K562 (cell line): ENCODE results near the gene DIAPH3. TPM values are rescaled to one million over a fixed set of nuclear protein-coding genes. Genes with fewer than 3 reads are reported as not detected.

Experiments used
- ATAC-seq: fragments of 200-7000 bp; cut with Tn5 transposase; 3 replicates; pipeline ENCODE4 v1.9.1; 2020; ENCODE audit warnings: moderate library complexity
- BruUV-seq: library from RNA; stranded (reverse); fragments of 400-500 nt; replicated peaks from 2 replicates; lab custom pipeline; 2021; lab: Mats Ljungman, UMichigan
- CTCF ChIA-PET: fragments of 300-600 bp; formaldehyde crosslinking; extraction: SDS; loops from one replicate; lab custom pipeline; 2021; ENCODE audit warnings: low intra/inter-chr PET ratio; lab: Yijun Ruan, JAX
- POLR2A ChIA-PET: fragments of 300-600, 350-650 bp; sonication (Branson Sonifier 250); formaldehyde crosslinking; extraction: SDS; loops from one replicate; lab custom pipeline; 2021; ENCODE audit warnings: antibody characterized with exemption, inconsistent platforms; lab: Yijun Ruan, JAX
- DNase-seq, 4 experiments: peaks; one replicate each; pipeline versions ENCODE4 v3.0.0 to v3.0.0-alpha.2; 2011 to 2018; ENCODE audit warnings: low spot score in 3 of 4, mixed read lengths in 3 of 4; ENCODE audit errors: extremely low read depth in 1 of 4
- FAIRE-seq: peaks from 2 replicates; lab custom pipeline; 2011; peaks lifted over from hg19 to GRCh38; lab: Jason Lieb, UNC
- H2AFZ ChIP-seq: 2 replicates; pipeline ENCODE4 v1.6.0; 2011; ENCODE audit warnings: low read depth, low read length, control low read depth, inconsistent platforms
- H3K27ac ChIP-seq: fragments of 200-600 bp; 3 replicates; pipeline ENCODE4 v1.8.0; 2011; ENCODE audit warnings: low read depth, mild to moderate bottlenecking, control low read depth, inconsistent platforms, low read length, moderate library complexity, mixed read lengths; ENCODE audit errors: extremely low read depth
- H3K27me3 ChIP-seq, 2 experiments: fragments of 300-600 bp in 1 of 2; 2 replicates in 1 of 2; 3 replicates in 1 of 2; pipeline versions ENCODE4 v1.6.0 to v1.8.0; 2011; ENCODE audit warnings: inconsistent platforms in 2 of 2, low read length in 2 of 2, mild to moderate bottlenecking in 1 of 2, mixed read lengths in 1 of 2, moderate library complexity in 1 of 2; ENCODE audit not compliant: control insufficient read depth in 2 of 2, insufficient read depth in 2 of 2
- H3K36me3 ChIP-seq: fragments of 300-600 bp; 3 replicates; pipeline ENCODE4 v1.8.0; 2011; ENCODE audit warnings: mild to moderate bottlenecking, low read length, inconsistent platforms; ENCODE audit not compliant: control insufficient read depth, insufficient read depth
- H3K4me1 ChIP-seq, 2 experiments: fragments of 200-600 bp in 1 of 2; replicated peaks in 1 of 2; 2 replicates in 1 of 2; 3 replicates in 1 of 2; pipeline versions ENCODE4 v1.5.1 to v1.8.0; 2011; ENCODE audit warnings: inconsistent platforms in 2 of 2, low read length in 2 of 2, mild to moderate bottlenecking in 1 of 2, mixed read lengths in 1 of 2, moderate library complexity in 1 of 2; ENCODE audit not compliant: control insufficient read depth in 2 of 2, insufficient read depth in 2 of 2
- H3K4me2 ChIP-seq: 2 replicates; pipeline ENCODE4 v1.6.1; 2011; ENCODE audit warnings: low read length, control low read depth, inconsistent platforms, mixed read lengths; ENCODE audit not compliant: insufficient read depth
- H3K4me3 ChIP-seq: fragments of 200-600 bp; sonication (generic), shearing (Covaris generic); 2 replicates; pipeline ENCODE4 v1.5.1; 2016; ENCODE audit warnings: control low read depth, inconsistent platforms
- H3K79me2 ChIP-seq: fragments of 200-600 bp; 3 replicates; pipeline ENCODE4 v1.8.0; 2011; ENCODE audit warnings: low read length, inconsistent platforms; ENCODE audit not compliant: control insufficient read depth, insufficient read depth
- H3K9ac ChIP-seq, 2 experiments: 2 replicates each; pipeline versions ENCODE4 v1.6.0 to v1.6.1; 2011; ENCODE audit warnings: low read depth in 2 of 2, low read length in 2 of 2, control low read depth in 1 of 2, inconsistent platforms in 1 of 2, mild to moderate bottlenecking in 1 of 2, mixed read lengths in 1 of 2; ENCODE audit not compliant: insufficient read depth in 1 of 2
- H3K9me1 ChIP-seq: one replicate; pipeline ENCODE4 v1.6.0; 2011; ENCODE audit warnings: inconsistent platforms, mild to moderate bottlenecking, low read length, moderate library complexity; ENCODE audit not compliant: control insufficient read depth, insufficient read depth
- H3K9me3 ChIP-seq: replicated peaks from 2 replicates; pipeline ENCODE4 v1.5.1; 2011; ENCODE audit warnings: low read depth, low read length, inconsistent platforms; ENCODE audit not compliant: control insufficient read depth, insufficient read depth
- H4K20me1 ChIP-seq: replicated peaks from 2 replicates; pipeline ENCODE4 v1.6.1; 2011; ENCODE audit warnings: low read length, inconsistent platforms, mixed read lengths; ENCODE audit not compliant: control insufficient read depth, insufficient read depth
- CREB3L1 ChIP-seq: fragments of 450-650 bp; IDR thresholded peaks from 2 replicates; pipeline ENCODE4 v1.6.1; 2014; ENCODE audit warnings: low read depth, mild to moderate bottlenecking, moderate library complexity, borderline replicate concordance
- IRF2 ChIP-seq: sonication (generic); formaldehyde crosslinking; IDR thresholded peaks from 2 replicates; pipeline ENCODE4 v1.8.1; 2022; ENCODE audit warnings: mild to moderate bottlenecking, missing genetic modification reagents
- JUND ChIP-seq, 2 experiments: IDR thresholded peaks; 2 replicates in 1 of 2; 3 replicates in 1 of 2; pipeline ENCODE4 v1.6.1; 2011; ENCODE audit warnings: borderline replicate concordance in 2 of 2, low read depth in 2 of 2, low read length in 2 of 2, improper control_type of control experiment in 1 of 2, missing biosample characterization in 1 of 2, missing genetic modification characterization in 1 of 2, missing genetic modification reagents in 1 of 2
- MLLT1 ChIP-seq, 2 experiments: fragments of 450-650 bp; IDR thresholded peaks; 2 replicates each; pipeline ENCODE4 v1.6.1; 2016
- PTBP1 ChIP-seq: fragments of 200-400 bp; formaldehyde crosslinking; IDR thresholded peaks from 2 replicates; pipeline ENCODE4 v1.6.1; 2017; ENCODE audit warnings: low read depth, low read length
- RBM34 ChIP-seq: fragments of 200-400 bp; formaldehyde crosslinking; IDR thresholded peaks from 2 replicates; pipeline ENCODE4 v1.6.1; 2018; ENCODE audit warnings: low read length, borderline replicate concordance; ENCODE audit not compliant: insufficient read depth
- SIRT6 ChIP-seq: IDR thresholded peaks from one replicate; pipeline ENCODE4 v1.6.1; 2012; ENCODE audit warnings: low read depth, mild to moderate bottlenecking, control low read depth, inconsistent platforms, low read length, moderate library complexity
- SLC30A9 ChIP-seq: fragments of 250-450 bp; sonication (Bioruptor Pico); IDR thresholded peaks from 2 replicates; pipeline ENCODE4 v1.8.0; 2022; ENCODE audit warnings: mild to moderate bottlenecking, moderate library complexity
- THRB ChIP-seq: fragments of 450-650 bp; formaldehyde crosslinking; conservative IDR thresholded peaks from 2 replicates; pipeline ENCODE4 v1.4.0; 2022; ENCODE audit warnings: mild to moderate bottlenecking, missing genetic modification characterization
- ZBED1 ChIP-seq: IDR thresholded peaks from 2 replicates; pipeline ENCODE4 v1.6.1; 2014
- in situ Hi-C: fragments of 300-500 bp; cut with MboI; formaldehyde crosslinking; loops from 4 replicates; pipeline ENCODE4 v1.15.0; 2018; ENCODE audit warnings: inconsistent platforms, mixed read lengths
- intact Hi-C: fragments of 100-400 bp; cut with micrococcal nuclease; formaldehyde crosslinking; loops from 2 replicates; pipeline ENCODE4 v1.14.2; 2022
- polyA plus RNA-seq, 8 experiments: library from polyadenylated mRNA; depleted of rRNA in 4 of 8; stranded (reverse) in 5 of 8; unstranded in 3 of 8; fragments of >200 nt; fragmentation: Nextera tagmentation in 2 of 8; fragmentation: Illumina TruSeq in 1 of 8; extraction: Ambion mirVana in 2 of 8; extraction: Trizol in 1 of 8; gene quantifications; 2 replicates each; pipeline versions ENCODE4 v1.2.1 to v1.2.3, GENCODE V29; 2011 to 2014; ENCODE audit warnings: inconsistent platforms in 1 of 8, missing spikeins in 1 of 8
- total RNA-seq, 7 experiments: library from RNA; depleted of rRNA in 6 of 7; stranded (reverse); fragments of >200 nt in 6 of 7; fragmentation: Illumina TruSeq in 2 of 7; extraction: Trizol in 2 of 7; gene quantifications; 2 replicates each; pipeline versions ENCODE4 v1.2.1 to v1.2.3, GENCODE V29; 2011 to 2021; ENCODE audit warnings: low replicate concordance in 1 of 7
- TF ChIP-seq, protein P1 (sequence below), 2 experiments: fragments of 200-800 bp in 1 of 2; sonication (Bioruptor generic) in 1 of 2; sonication (generic) in 1 of 2; formaldehyde crosslinking in 1 of 2; IDR thresholded peaks in 1 of 2; conservative IDR thresholded peaks in 1 of 2; 2 replicates each; pipeline versions ENCODE4 v1.5.0 to v1.6.1; 2016 to 2020; ENCODE audit warnings: missing compliant biosample characterization in 1 of 2, missing genetic modification characterization in 1 of 2, missing genetic modification reagents in 1 of 2
- TF ChIP-seq, protein P2 (sequence below): fragments of 250-450 bp; sonication (Bioruptor Pico); IDR thresholded peaks from 2 replicates; pipeline ENCODE4 v1.4.0; 2020; ENCODE audit warnings: mild to moderate bottlenecking

Gene DIAPH3
- total and polyA plus RNA-seq, 9 of the 15 experiments (the other 6 are each of a cell fraction or from before 2014, with no cell fraction given) = 9.0 to 18.7 (median 14.7) TPM

- TF ChIP-seq MLLT1 (IDR thresholded peaks at IDR 0.05) (no peak), THRB (no peak)
These were observed 10.8 kb downstream of the DIAPH3 start (continued) for GRCh38 chr13:60152904-60153303.

DNA sequence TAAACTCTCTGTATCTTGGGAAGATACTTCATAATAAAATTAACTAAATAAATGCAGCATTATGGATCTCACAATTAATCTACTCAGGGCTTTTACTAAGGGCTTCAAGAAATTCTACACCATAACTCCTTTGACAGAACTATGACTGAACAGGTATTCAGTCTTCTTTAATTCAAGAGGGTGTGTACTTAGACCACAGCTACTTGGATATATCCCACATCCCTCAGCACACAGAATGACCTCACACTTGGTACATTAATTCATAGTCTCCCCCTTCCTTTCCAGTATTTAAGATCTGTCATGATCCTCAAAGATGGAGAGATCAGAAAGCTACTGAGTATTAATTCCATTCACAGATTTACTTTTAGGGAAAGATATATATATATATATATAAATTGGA lies 11.6 kb downstream of the DIAPH3 start:
- H3K27ac ChIP-seq = no peak overlapping the region
- ATAC-seq (no peak), FAIRE-seq (no peak), DNase-seq (no peak)
- H3K4me1 ChIP-seq = no peaks in the 10 kb centered on the region; a peak in 1 of 5 replicates
- H3K79me2 ChIP-seq = peaks cover 65% of the 10 kb centered on the region
- H3K36me3 ChIP-seq = no peaks in the 10 kb centered on the region
- H4K20me1 ChIP-seq = peaks cover 9% of the 10 kb centered on the region
- no TSS peak for BruUV-seq
- H3K27me3 ChIP-seq = no peaks in the 10 kb centered on the region
- in situ Hi-C loops = no loop called here
- H3K9me3 ChIP-seq = no peaks in the 10 kb centered on the region
- H2AFZ ChIP-seq = no peak overlapping the region
- ChIA-PET CTCF (no interaction called here), POLR2A (no interaction called here)
- intact Hi-C loops = no loop called here
- H3K4me2 ChIP-seq = no peak overlapping the region
- H3K4me3 ChIP-seq = no peak overlapping the region
- no peak overlapping the region for H3K9ac ChIP-seq
- H3K9me1 ChIP-seq = no peaks in the 10 kb centered on the region
- TF ChIP-seq CREB3L1 (no peak), RBM34 (no peak), IRF2 (CRISPR knock-in tag) (no peak), SLC30A9 (CRISPR knock-in tag) (no peak), ZBED1 (no peak), SIRT6 (no peak), JUND (IDR thresholded peaks at IDR 0.05; ENCODE audit: borderline replicate concordance, low read depth, low read length) (no peak), JUND (tag; IDR thresholded peaks at IDR 0.05; ENCODE audit: borderline replicate concordance, low read depth, low read length) (no peak), PTBP1 (no peak)
- TF ChIP-seq, protein P1, sequence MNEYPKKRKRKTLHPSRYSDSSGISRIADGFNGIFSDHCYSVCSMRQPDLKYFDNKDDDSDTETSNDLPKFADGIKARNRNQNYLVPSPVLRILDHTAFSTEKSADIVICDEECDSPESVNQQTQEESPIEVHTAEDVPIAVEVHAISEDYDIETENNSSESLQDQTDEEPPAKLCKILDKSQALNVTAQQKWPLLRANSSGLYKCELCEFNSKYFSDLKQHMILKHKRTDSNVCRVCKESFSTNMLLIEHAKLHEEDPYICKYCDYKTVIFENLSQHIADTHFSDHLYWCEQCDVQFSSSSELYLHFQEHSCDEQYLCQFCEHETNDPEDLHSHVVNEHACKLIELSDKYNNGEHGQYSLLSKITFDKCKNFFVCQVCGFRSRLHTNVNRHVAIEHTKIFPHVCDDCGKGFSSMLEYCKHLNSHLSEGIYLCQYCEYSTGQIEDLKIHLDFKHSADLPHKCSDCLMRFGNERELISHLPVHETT (CRISPR knock-in tag; conservative IDR thresholded peaks at IDR 0.05 in 1 of 2, IDR thresholded peaks at IDR 0.05 in 1 of 2) = no peak
- TF ChIP-seq, protein P2, sequence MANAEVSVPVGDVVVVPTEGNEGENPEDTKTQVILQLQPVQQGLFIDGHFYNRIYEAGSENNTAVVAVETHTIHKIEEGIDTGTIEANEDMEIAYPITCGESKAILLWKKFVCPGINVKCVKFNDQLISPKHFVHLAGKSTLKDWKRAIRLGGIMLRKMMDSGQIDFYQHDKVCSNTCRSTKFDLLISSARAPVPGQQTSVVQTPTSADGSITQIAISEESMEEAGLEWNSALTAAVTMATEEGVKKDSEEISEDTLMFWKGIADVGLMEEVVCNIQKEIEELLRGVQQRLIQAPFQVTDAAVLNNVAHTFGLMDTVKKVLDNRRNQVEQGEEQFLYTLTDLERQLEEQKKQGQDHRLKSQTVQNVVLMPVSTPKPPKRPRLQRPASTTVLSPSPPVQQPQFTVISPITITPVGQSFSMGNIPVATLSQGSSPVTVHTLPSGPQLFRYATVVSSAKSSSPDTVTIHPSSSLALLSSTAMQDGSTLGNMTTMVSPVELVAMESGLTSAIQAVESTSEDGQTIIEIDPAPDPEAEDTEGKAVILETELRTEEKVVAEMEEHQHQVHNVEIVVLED (CRISPR knock-in tag) = no peak
